H9 (cell line): ENCODE results near the gene KAZN. TPM values are rescaled to one million over a fixed set of nuclear protein-coding genes. Genes with fewer than 3 reads are reported as not detected.

Experiments
- DNase-seq: peaks from one replicate; pipeline ENCODE4 v3.0.0-alpha.2; 2017
- H2AFZ ChIP-seq: one replicate; pipeline ENCODE4 v1.6.1; 2013; ENCODE audit warnings: mild to moderate bottlenecking, low read length, control low read depth, moderate library complexity
- H2AK5ac ChIP-seq: 2 replicates; pipeline ENCODE4 v1.6.1; 2013; ENCODE audit warnings: low read length, control low read depth, mixed read lengths; ENCODE audit not compliant: insufficient read length
- H2BK120ac ChIP-seq: one replicate; pipeline ENCODE4 v1.6.1; 2013; ENCODE audit warnings: low read depth, mild to moderate bottlenecking, low read length, control low read depth, inconsistent platforms; ENCODE audit not compliant: poor library complexity, severe bottlenecking
- H2BK12ac ChIP-seq: 2 replicates; pipeline ENCODE4 v1.6.1; 2013; ENCODE audit warnings: low read length, control low read depth, mixed read lengths, low read depth; ENCODE audit not compliant: insufficient read length
- H2BK15ac ChIP-seq: 2 replicates; pipeline ENCODE4 v1.6.1; 2013; ENCODE audit warnings: low read depth, low read length, control low read depth
- H2BK20ac ChIP-seq: one replicate; pipeline ENCODE4 v1.6.1; 2013; ENCODE audit warnings: low read depth, mild to moderate bottlenecking, low read length, control low read depth, inconsistent platforms; ENCODE audit not compliant: poor library complexity, severe bottlenecking
- H2BK5ac ChIP-seq: 2 replicates; pipeline ENCODE4 v1.6.1; 2013; ENCODE audit warnings: low read length, control low read depth, mixed read lengths; ENCODE audit not compliant: insufficient read length
- H3K14ac ChIP-seq: 2 replicates; pipeline ENCODE4 v1.6.1; 2013; ENCODE audit warnings: low read length, control low read depth; ENCODE audit not compliant: insufficient read depth
- H3K18ac ChIP-seq: 2 replicates; pipeline ENCODE4 v1.6.1; 2013; ENCODE audit warnings: low read depth, mild to moderate bottlenecking, mixed read lengths, low read length, control low read depth; ENCODE audit not compliant: insufficient read length
- H3K23ac ChIP-seq: 2 replicates; pipeline ENCODE4 v1.6.1; 2013; ENCODE audit warnings: low read length, control low read depth, mixed read lengths, low read depth; ENCODE audit not compliant: insufficient read length
- H3K23me2 ChIP-seq: 2 replicates; pipeline ENCODE4 v1.6.1; 2013; ENCODE audit warnings: low read depth, mild to moderate bottlenecking, mixed read lengths, low read length, control low read depth; ENCODE audit not compliant: insufficient read length, poor library complexity, severe bottlenecking
- H3K27ac ChIP-seq: 2 replicates; pipeline ENCODE4 v1.5.1; 2013; ENCODE audit warnings: low read length, control low read depth, mixed read lengths, low read depth; ENCODE audit not compliant: insufficient read length
- H3K27me3 ChIP-seq: 2 replicates; pipeline ENCODE4 v1.6.1; 2013; ENCODE audit warnings: low read length, control low read depth, inconsistent platforms; ENCODE audit not compliant: insufficient read depth
- H3K4ac ChIP-seq: 2 replicates; pipeline ENCODE4 v1.6.1; 2013; ENCODE audit warnings: low read depth, mild to moderate bottlenecking, control low read depth, inconsistent platforms, low read length, moderate library complexity
- H3K4me1 ChIP-seq: 2 replicates; pipeline ENCODE4 v1.6.1; 2013; ENCODE audit warnings: low read length, control low read depth, inconsistent platforms; ENCODE audit not compliant: insufficient read depth
- H3K4me2 ChIP-seq: 2 replicates; pipeline ENCODE4 v1.6.1; 2013; ENCODE audit warnings: low read length, control low read depth, mixed read lengths; ENCODE audit not compliant: insufficient read length, insufficient read depth
- H3K56ac ChIP-seq: 2 replicates; pipeline ENCODE4 v1.6.1; 2013; ENCODE audit warnings: low read depth, mild to moderate bottlenecking, mixed read lengths, low read length, control low read depth; ENCODE audit not compliant: insufficient read length
- H3K79me1 ChIP-seq: 2 replicates; pipeline ENCODE4 v1.6.1; 2013; ENCODE audit warnings: low read depth, mild to moderate bottlenecking, moderate library complexity, low read length, control low read depth, inconsistent platforms; ENCODE audit not compliant: insufficient read depth, poor library complexity, severe bottlenecking
- H3K79me2 ChIP-seq: 2 replicates; pipeline ENCODE4 v1.6.1; 2013; ENCODE audit warnings: low read length, control low read depth, inconsistent platforms; ENCODE audit not compliant: insufficient read depth
- H3K9ac ChIP-seq: 2 replicates; pipeline ENCODE4 v1.6.1; 2013; ENCODE audit warnings: low read length, control low read depth, mixed read lengths; ENCODE audit not compliant: insufficient read length; ENCODE audit errors: extremely low read depth
- H3K9me3 ChIP-seq: one replicate; pipeline ENCODE4 v1.6.1; 2013; ENCODE audit warnings: low read depth, low read length, inconsistent platforms; ENCODE audit not compliant: control insufficient read depth
- H3T11ph ChIP-seq: one replicate; pipeline ENCODE4 v1.6.1; 2013; ENCODE audit warnings: mild to moderate bottlenecking, low read length, control low read depth, inconsistent platforms
- H4K20me1 ChIP-seq: one replicate; pipeline ENCODE4 v1.6.1; 2013; ENCODE audit not compliant: control insufficient read depth, insufficient read length, insufficient read depth
- H4K5ac ChIP-seq: 2 replicates; pipeline ENCODE4 v1.6.1; 2013; ENCODE audit warnings: low read depth, mild to moderate bottlenecking, mixed read lengths, low read length, control low read depth; ENCODE audit not compliant: insufficient read length
- H4K8ac ChIP-seq: replicated peaks from 2 replicates; pipeline ENCODE4 v1.6.1; 2013; ENCODE audit warnings: low read length, control low read depth, mixed read lengths, low read depth; ENCODE audit not compliant: insufficient read length
- H4K91ac ChIP-seq: 2 replicates; pipeline ENCODE4 v1.6.1; 2013; ENCODE audit warnings: low read depth, mild to moderate bottlenecking, moderate library complexity, mixed read lengths, low read length, control low read depth; ENCODE audit not compliant: insufficient read length
- H3K27ac Mint-ChIP-seq, 3 experiments: 2 replicates in 2 of 3; 3 replicates in 1 of 3; pipeline ENCODE4 v1.8.0; 2020 to 2021; ENCODE audit warnings: mixed read lengths in 3 of 3, mild to moderate bottlenecking in 1 of 3, moderate library complexity in 1 of 3
- H3K27me3 Mint-ChIP-seq: 2 replicates; pipeline ENCODE4 v1.8.0; 2021; ENCODE audit warnings: low read depth, mild to moderate bottlenecking, moderate library complexity, mixed read lengths
- H3K36me3 Mint-ChIP-seq, 3 experiments: 2 replicates in 2 of 3; 3 replicates in 1 of 3; pipeline ENCODE4 v1.8.0; 2020 to 2021; ENCODE audit warnings: low read depth in 3 of 3, mixed read lengths in 3 of 3; ENCODE audit not compliant: insufficient read depth in 1 of 3
- H3K4me1 Mint-ChIP-seq, 2 experiments: 2 replicates each; pipeline ENCODE4 v1.8.0; 2020; ENCODE audit warnings: mixed read lengths in 2 of 2
- H3K4me3 Mint-ChIP-seq, 2 experiments: 2 replicates in 1 of 2; 3 replicates in 1 of 2; pipeline ENCODE4 v1.8.0; 2020 to 2021; ENCODE audit warnings: mild to moderate bottlenecking in 2 of 2, mixed read lengths in 2 of 2, moderate library complexity in 1 of 2
- H3K9me3 Mint-ChIP-seq, 2 experiments: 2 replicates in 1 of 2; 3 replicates in 1 of 2; pipeline ENCODE4 v1.8.0; 2020; ENCODE audit warnings: mild to moderate bottlenecking in 2 of 2, mixed read lengths in 2 of 2, moderate library complexity in 1 of 2
- WGBS: extraction: QIAGEN DNeasy Blood & Tissue Kit; methylation state at CpG from one replicate; pipeline ENCODE4 v1.1.7; 2013; ENCODE audit warnings: missing lambda C conversion rate, low lambda C conversion rate, mixed read lengths; ENCODE audit not compliant: insufficient read length; ENCODE audit errors: extremely low coverage; 5-methylcytosine and 5-hydroxymethylcytosine counted together
- total RNA-seq: library from RNA; stranded (reverse); gene quantifications from 2 replicates; pipeline ENCODE4 v1.2.1, GENCODE V29; 2021
- TF ChIP-seq, protein P1 (sequence below): fragments of 200-600 bp; sonication (generic); conservative IDR thresholded peaks from 3 replicates; pipeline ENCODE4 v1.8.0; 2021; ENCODE audit warnings: antibody characterized with exemption, mild to moderate bottlenecking

Gene KAZN
- total RNA-seq, 1 experiment from 2014 or later: 7.6 TPM

DNA sequence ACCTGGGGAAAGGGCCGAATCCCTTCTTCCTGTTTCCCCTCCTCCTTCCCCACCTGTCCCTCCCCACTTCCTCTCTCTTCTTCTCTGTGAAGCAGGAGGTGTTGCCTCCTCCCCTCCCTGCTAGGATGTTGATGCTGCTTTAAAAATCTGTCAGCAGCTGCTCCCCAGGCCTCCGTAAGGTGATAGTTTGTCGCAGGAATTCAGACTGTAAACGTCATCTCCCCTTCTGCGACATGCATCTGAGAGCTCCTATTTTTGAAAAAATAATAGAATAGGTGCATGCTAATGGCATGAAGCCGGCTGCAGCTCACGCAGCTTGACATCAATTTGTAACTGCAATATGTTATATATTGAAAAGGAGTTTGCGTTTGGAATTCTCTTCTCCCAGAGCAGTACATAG lies 70.1 kb downstream of the KAZN start:
- Histone ChIP-seq H4K5ac (no peak overlapping the region), H3K14ac (no peak overlapping the region; the same call in 1 of the 2 replicates), H3K9ac (no peak overlapping the region), H3K27me3 (no peaks in the 10 kb centered on the region), H3K4ac (no peak overlapping the region), H3K23ac (no peak overlapping the region), H2BK5ac (no peak overlapping the region), H2AK5ac (no peak overlapping the region), H3K18ac (no peak overlapping the region), H4K8ac (no peak overlapping the region), H2BK15ac (no peak overlapping the region), H3K4me2 (no peak overlapping the region), H4K91ac (no peak overlapping the region), H3K9me3 (no peaks in the 10 kb centered on the region), H3K27ac (no peak overlapping the region), H3K79me1 (no peaks in the 10 kb centered on the region), H2BK120ac (no peak overlapping the region), H2BK12ac (no peak overlapping the region), H3K23me2 (no peaks in the 10 kb centered on the region), H3K4me1 (no peaks in the 10 kb centered on the region), H3K56ac (no peak overlapping the region), H2BK20ac (no peak overlapping the region), H2AFZ (no peak overlapping the region), H3T11ph (no peak overlapping the region), H4K20me1 (no peaks in the 10 kb centered on the region), H3K79me2 (no peaks in the 10 kb centered on the region)
- H3K4me3 Mint-ChIP-seq: no peak overlapping the region
- no peaks in the 10 kb centered on the region for H3K27me3 Mint-ChIP-seq
- DNase-seq: no peak
- no CpG with 5 or more reads among the region's 8 CpGs for WGBS
- H3K36me3 Mint-ChIP-seq: no peaks in the 10 kb centered on the region
- TF ChIP-seq, protein P1, sequence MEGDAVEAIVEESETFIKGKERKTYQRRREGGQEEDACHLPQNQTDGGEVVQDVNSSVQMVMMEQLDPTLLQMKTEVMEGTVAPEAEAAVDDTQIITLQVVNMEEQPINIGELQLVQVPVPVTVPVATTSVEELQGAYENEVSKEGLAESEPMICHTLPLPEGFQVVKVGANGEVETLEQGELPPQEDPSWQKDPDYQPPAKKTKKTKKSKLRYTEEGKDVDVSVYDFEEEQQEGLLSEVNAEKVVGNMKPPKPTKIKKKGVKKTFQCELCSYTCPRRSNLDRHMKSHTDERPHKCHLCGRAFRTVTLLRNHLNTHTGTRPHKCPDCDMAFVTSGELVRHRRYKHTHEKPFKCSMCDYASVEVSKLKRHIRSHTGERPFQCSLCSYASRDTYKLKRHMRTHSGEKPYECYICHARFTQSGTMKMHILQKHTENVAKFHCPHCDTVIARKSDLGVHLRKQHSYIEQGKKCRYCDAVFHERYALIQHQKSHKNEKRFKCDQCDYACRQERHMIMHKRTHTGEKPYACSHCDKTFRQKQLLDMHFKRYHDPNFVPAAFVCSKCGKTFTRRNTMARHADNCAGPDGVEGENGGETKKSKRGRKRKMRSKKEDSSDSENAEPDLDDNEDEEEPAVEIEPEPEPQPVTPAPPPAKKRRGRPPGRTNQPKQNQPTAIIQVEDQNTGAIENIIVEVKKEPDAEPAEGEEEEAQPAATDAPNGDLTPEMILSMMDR: no peak
- H3K9me3 Mint-ChIP-seq: no peaks in the 10 kb centered on the region; a peak in 1 of 5 replicates
- H3K4me1 Mint-ChIP-seq: peaks cover 6 to 21% of the 10 kb centered on the region in 2 experiments
- H3K27ac Mint-ChIP-seq: no peak overlapping the region
